Stimulated activated CD8-positive, alpha-beta memory T cell treated with anti-CD3 and anti-CD28 coated beads, Interleukin-12 subunit alpha, Interleukin-12 subunit beta, amount 100 ng/mL, for 24 hours (primary cell): ENCODE data around the gene SAMD14.

Experiments used
- DNase-seq: peaks from one replicate; pipeline ENCODE4 v3.0.0-alpha.2; 2020; ENCODE audit errors: extremely low read depth

Gene SAMD14

GRCh38 chr17:50165066-50165465 is 35.1 kb upstream of the SAMD14 start:
- DNase-seq, result no peak

GRCh38 chr17:50164697-50164988 is 34.7 kb upstream of the SAMD14 start:
- DNase-seq, result no peak

GRCh38 chr17:50163843-50164696 is 34.1 kb upstream of the SAMD14 start:
- no peak for DNase-seq

GRCh38 chr17:50162466-50163254 is 32.7 kb upstream of the SAMD14 start:
- no peak for DNase-seq

- no peak for DNase-seq
These were observed 31.9 kb upstream of the SAMD14 start for GRCh38 chr17:50161911-50162288.

GRCh38 chr17:50161023-50161910 is 31.3 kb upstream of the SAMD14 start:
- DNase-seq, result peak; percentile 89

GRCh38 chr17:50157891-50158290 is 27.9 kb upstream of the SAMD14 start:
- no peak for DNase-seq

GRCh38 chr17:50155115-50155819 is 25.3 kb upstream of the SAMD14 start:
- no peak for DNase-seq

- no peak for DNase-seq
These were observed 24.6 kb upstream of the SAMD14 start for GRCh38 chr17:50154604-50155003.

GRCh38 chr17:50153650-50154575 is 24.0 kb upstream of the SAMD14 start:
- DNase-seq, result no peak

- DNase-seq, result no peak
These were observed 22.8 kb upstream of the SAMD14 start for GRCh38 chr17:50152736-50153135.

GRCh38 chr17:50151937-50152547 is 22.1 kb upstream of the SAMD14 start:
- DNase-seq, result no peak

GRCh38 chr17:50151041-50151936 is 21.3 kb upstream of the SAMD14 start:
- DNase-seq, result peak; percentile 66

GRCh38 chr17:50150354-50151040 is 20.5 kb upstream of the SAMD14 start, which contains the start of gene PPP1R9B:
TSS of gene PPP1R9B (minus strand) at chr17:50150677. CDS start at chr17:50150513, 164 bp downstream.
- DNase-seq, result no peak

GRCh38 chr17:50149417-50150353 is 19.7 kb upstream of the SAMD14 start:
- DNase-seq, result no peak

GRCh38 chr17:50149091-50149416 is 19.1 kb upstream of the SAMD14 start:
- DNase-seq, result no peak
